Measurements from ENCODE around the gene PFN3. TPM values are rescaled to one million over a fixed set of nuclear protein-coding genes. Genes with fewer than 3 reads are reported as not detected.

Gene PFN3, protein sequence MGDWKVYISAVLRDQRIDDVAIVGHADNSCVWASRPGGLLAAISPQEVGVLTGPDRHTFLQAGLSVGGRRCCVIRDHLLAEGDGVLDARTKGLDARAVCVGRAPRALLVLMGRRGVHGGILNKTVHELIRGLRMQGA
- not detected for total RNA-seq
- polyA plus RNA-seq = not detected
- long read RNA-seq, donor 1 = 0 reads
- long read RNA-seq, donor 2 = 0 reads

DNA sequence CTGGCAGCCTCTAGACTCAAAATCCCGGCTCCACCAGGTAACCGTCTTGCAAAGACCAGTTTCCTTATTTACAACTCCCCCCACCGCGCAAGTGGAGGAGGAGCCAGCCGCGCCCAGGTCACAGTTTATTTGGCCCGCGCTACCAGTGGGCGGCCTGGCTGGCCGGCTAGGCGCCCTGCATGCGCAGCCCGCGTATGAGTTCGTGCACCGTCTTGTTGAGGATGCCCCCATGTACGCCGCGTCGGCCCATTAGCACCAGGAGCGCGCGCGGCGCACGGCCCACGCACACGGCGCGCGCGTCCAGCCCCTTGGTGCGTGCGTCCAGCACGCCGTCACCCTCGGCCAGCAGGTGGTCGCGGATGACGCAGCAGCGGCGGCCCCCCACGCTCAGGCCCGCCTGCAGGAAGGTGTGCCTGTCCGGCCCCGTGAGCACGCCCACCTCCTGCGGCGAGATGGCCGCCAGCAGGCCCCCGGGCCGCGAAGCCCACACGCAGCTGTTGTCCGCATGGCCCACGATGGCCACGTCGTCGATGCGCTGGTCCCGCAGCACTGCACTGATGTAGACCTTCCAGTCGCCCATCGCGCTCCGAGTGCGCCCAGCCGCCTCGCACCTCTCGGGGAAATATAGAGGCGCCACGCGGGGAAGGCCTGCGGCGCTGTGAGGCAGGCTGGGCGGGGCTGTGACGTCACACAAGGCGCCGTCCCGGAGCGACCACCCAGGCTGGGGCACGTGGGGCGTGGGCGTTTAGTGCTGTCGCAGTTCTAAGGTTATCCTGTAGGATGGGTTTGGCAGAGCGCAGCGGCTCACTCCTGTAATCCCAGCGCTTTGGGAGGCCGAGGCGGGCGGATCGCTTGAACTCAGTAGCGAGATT lies at the start of gene PFN3:
Gene PFN3 (minus strand): TSS at position 665 of the 872 bp plus-strand sequence. CDS start 85 bp downstream, at position 580.
- Histone ChIP-seq H3K36me3 (ENCODE audit: insufficient read depth in 1 of 2, low read depth in 1 of 2) (no peaks in the 10 kb centered on the region), H3K27ac (no peak within 1 kb of the TSS), H3K9me3 (no peaks in the 10 kb centered on the region), H3K4me3 (no peak within 1 kb of the TSS), H3K4me1 (peaks cover 14% of the 10 kb centered on the region), H3K27me3 (ENCODE audit: insufficient read depth in 3 of 3, low read length in 2 of 3) (peaks cover 0 to 72% (median 36%) of the 10 kb centered on the region in 3 donors)
- no peak for TF ChIP-seq CTCF (IDR thresholded peaks at IDR 0.05)
- ATAC-seq (no peak), DNase-seq (no peak)
- intact Hi-C loops (cut with DNase I) = no loop called here
- WGBS, 3 donors = 10 to 12% (median 11%) methylated on average over 72 to 92 of the region's 92 CpGs

DNA sequence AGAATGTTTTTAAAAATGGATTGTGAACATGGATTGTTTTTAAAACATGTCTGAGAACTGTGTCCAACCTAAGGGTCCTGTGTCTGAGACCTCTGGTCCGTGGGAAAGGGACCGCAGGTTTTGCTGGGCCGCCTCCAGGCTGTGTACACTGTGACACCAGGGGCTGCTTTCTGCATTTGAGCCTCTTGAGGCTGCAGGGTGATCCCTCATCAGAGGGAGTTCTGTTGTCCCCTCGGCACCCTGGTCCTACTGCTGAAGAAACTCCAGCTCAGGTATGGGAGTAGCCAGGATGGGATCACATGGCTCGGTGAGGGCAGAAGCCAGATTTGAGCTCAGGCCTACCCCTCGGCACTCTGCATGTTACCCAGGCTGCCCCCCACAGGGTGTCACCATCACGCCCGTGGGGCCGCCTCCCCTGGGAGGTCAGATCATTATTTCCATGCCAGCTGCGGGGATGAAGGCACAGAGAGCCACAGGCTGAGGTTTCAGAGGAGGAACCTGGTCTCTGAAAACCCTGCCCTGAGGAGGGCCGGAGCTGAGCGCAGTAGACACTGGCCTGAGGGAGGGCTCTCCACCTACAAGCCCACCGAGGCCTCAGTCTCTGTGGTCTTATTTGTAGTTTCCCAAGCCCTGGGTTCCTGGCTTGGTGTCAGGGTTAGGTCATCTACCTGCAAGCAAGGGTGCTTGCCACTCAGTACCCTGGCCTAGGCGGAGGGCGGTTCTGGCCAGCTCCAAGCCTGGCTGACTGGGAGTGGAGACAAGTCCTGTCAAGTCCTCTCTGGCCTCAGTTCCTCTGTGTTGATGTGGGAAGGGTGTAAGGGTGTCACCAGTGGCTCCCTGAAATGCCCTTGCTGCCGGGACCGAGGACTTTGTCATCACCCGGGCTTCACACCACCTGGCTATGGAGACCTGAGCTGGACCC lies 48.9 kb upstream of the PFN3 start:
- peaks cover 17% of the 10 kb centered on the region for H3K4me1 ChIP-seq
- H3K4me3 ChIP-seq = no peak overlapping the region
- no peak overlapping the region for H3K27ac ChIP-seq
- no peaks in the 10 kb centered on the region for H3K36me3 ChIP-seq (ENCODE audit: insufficient read depth in 1 of 2, low read depth in 1 of 2)
- TF ChIP-seq CTCF (IDR thresholded peaks at IDR 0.05) = no peak
- H3K9me3 ChIP-seq = no peaks in the 10 kb centered on the region
- intact Hi-C loops (cut with DNase I) = loop anchor here (5.0 to 10.0 kb wide), 2 partner anchors 135 to 337 kb away; partner anchors contain the start of gene MXD3 (in 1 of the 2)
- H3K27me3 ChIP-seq (ENCODE audit: insufficient read depth in 3 of 3, low read length in 2 of 3) = peaks cover 0 to 50% (median 7%) of the 10 kb centered on the region in 3 donors
- DNase-seq = no peak
- WGBS, 3 donors = 88 to 91% (median 89%) methylated on average over 18 of the region's 18 CpGs
- ATAC-seq = no peak

DNA sequence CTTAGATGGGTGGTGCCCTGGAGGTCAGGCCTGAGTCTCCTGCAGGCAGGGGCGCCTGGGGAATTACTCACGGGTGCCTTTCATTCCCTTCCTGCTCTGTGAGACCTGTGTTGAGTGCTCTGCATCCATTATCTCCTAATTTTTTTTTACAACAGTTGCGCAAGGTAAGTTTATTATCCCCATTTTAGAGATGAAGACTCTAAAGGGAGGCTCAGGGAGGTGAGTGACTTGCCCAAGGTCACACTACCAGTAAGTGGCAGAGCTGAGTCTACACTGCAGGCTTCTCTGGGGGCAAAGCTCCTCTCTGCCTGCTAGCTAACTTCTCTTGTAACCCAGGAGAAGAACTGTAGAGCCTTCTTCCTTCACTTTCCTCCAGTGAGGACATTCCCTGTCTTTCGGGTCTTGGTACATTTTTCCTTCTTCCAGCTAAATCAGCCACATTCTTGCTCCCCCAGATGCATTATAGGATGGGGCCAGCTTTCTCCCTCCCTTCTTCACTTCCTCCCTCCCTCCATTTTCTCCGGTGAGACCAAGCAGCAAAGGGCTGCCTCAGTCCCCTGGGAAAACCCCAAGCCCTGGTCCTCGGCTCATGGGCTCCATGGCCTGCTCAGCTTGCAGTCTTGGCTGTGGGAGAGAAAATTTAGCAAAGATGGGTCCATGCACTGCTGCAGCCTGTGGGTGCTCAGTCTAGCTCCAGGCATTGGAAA lies 47.9 kb upstream of the PFN3 start:
- intact Hi-C loops (cut with DNase I) = no loop called here
- Histone ChIP-seq H3K4me1 (peaks cover 13% of the 10 kb centered on the region), H3K27me3 (ENCODE audit: insufficient read depth in 3 of 3, low read length in 2 of 3) (peaks cover 0 to 50% (median 7%) of the 10 kb centered on the region in 3 donors), H3K4me3 (no peak overlapping the region), H3K27ac (no peak overlapping the region), H3K9me3 (no peaks in the 10 kb centered on the region), H3K36me3 (ENCODE audit: insufficient read depth in 1 of 2, low read depth in 1 of 2) (no peaks in the 10 kb centered on the region)
- TF ChIP-seq CTCF (IDR thresholded peaks at IDR 0.05) = no peak
- ATAC-seq (no peak), DNase-seq (no peak)
- WGBS, 3 donors = 72 to 80% (median 74%) methylated on average over 6 of the region's 6 CpGs

DNA sequence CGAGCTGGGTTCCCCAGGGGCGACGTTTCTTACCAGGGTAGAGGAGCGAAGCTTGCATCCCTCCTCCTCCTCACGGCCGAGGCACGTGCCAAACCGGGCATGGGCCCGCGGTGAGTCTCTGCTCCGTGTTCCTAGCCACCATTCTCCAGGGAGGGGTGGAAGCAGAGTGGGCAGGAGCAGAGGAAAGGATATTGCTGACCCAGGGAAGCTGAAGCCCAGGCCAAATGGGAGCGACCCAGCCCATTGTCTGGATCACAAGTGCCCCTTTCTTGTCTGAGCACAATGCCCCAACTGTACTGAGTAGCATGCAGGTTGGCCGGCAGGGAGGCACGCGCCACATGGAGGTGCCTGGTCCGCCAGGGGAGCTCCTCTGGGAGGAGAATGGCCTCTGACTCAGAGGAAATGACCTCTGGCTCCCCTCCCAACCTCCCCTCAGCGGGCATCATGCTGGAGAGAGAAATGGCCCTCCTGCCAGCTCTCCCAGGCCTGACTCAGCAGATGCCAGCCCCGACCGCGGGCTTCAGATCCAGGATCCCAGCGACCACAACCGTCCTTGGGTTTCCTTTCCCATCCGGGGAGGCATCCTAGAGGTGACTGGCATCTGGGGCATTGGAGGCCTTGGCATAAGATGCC lies 47.3 kb upstream of the PFN3 start:
- peaks cover 0 to 43% (median 7%) of the 10 kb centered on the region in 3 donors for H3K27me3 ChIP-seq (ENCODE audit: insufficient read depth in 3 of 3, low read length in 2 of 3)
- H3K4me3 ChIP-seq = peak overlapping the region; percentile 74
- WGBS, 3 donors = 1 to 8% (median 3%) methylated on average over 23 of the region's 23 CpGs
- no peak overlapping the region for H3K27ac ChIP-seq
- DNase-seq = peak; percentile 64 to 72
- ATAC-seq = peak; percentile 33 to 78 (median 66)
- H3K9me3 ChIP-seq = no peaks in the 10 kb centered on the region
- no peak for TF ChIP-seq CTCF (IDR thresholded peaks at IDR 0.05)
- peaks cover 13% of the 10 kb centered on the region for H3K4me1 ChIP-seq
- intact Hi-C loops (cut with DNase I) = no loop called here
- no peaks in the 10 kb centered on the region for H3K36me3 ChIP-seq (ENCODE audit: insufficient read depth in 1 of 2, low read depth in 1 of 2)
